ENCODE measurements around the gene VAMP5.

Gene VAMP5

DNA sequence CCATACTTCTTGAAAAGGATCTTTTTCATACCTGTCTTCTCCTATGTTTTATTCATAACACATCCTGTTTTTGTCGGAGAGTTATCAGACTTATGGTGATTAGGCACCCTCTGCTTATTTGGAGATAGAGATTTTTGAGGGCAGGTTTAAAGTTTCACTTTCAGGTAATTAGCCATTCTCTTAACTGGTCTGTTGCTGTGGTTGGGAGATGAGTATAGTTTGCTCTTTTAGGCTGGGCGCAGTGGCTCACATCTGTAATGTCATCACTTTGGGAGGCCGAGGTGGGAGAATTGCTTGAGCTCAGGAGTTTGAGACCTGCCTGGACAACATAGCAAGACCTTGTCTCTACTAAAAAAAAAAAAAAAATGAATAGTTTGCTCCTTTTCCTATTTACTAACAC is 58.5 kb downstream of the VAMP5 start:
- no peak for DNase-seq
